NB4 (cell line): ENCODE measurements around the gene RBM33.

ENCODE experiments used
- POLR2A ChIP-seq: IDR thresholded peaks from 2 replicates; pipeline ENCODE4 v1.6.1; 2011; ENCODE audit warnings: mild to moderate bottlenecking; ENCODE audit not compliant: insufficient read length; ENCODE audit errors: extremely low read depth
- TF ChIP-seq, protein P1 (sequence below): IDR thresholded peaks from one replicate; pipeline ENCODE4 v1.5.1; 2012; ENCODE audit warnings: low read depth, low read length

DNA sequence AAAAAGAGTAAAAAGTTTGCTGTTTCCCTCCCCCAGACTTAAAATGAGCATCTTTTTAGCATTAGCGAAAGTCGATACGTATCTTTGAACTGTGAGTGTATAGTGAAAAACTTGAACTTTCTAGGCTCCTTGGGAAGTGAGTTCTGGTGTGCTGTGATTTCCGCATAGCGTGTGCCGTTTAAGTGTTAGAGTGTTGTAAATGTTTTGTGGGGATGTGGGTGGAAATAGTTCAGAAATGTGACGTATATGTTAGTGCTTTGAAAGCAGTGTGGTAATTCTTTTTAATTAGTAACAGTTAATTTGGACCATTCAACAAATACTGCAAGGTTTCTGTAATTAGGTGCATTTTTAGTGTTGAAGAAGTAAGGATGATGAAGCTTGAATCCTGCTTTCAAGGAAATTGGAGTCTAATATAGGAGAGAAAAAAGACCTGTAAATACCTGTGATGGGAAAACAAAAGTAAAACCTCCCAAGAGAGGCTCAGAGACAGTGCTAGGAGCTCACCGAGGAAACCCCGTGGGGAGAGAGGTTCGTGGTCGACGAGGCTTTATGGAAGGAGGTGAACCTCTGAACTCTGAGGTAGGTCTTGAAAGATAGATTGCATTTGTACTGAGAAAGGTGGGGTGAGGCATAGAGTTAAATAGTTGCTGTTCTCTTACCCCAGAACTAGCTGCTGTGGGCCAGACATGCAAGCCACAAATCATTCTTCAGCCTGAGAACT is 40.8 kb downstream of the RBM33 start:
- no peak for TF ChIP-seq POLR2A
- TF ChIP-seq, protein P1, sequence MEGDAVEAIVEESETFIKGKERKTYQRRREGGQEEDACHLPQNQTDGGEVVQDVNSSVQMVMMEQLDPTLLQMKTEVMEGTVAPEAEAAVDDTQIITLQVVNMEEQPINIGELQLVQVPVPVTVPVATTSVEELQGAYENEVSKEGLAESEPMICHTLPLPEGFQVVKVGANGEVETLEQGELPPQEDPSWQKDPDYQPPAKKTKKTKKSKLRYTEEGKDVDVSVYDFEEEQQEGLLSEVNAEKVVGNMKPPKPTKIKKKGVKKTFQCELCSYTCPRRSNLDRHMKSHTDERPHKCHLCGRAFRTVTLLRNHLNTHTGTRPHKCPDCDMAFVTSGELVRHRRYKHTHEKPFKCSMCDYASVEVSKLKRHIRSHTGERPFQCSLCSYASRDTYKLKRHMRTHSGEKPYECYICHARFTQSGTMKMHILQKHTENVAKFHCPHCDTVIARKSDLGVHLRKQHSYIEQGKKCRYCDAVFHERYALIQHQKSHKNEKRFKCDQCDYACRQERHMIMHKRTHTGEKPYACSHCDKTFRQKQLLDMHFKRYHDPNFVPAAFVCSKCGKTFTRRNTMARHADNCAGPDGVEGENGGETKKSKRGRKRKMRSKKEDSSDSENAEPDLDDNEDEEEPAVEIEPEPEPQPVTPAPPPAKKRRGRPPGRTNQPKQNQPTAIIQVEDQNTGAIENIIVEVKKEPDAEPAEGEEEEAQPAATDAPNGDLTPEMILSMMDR = no peak
